Measurements from ENCODE around the gene EME2. TPM values are rescaled to one million over a fixed set of nuclear protein-coding genes. Genes with fewer than 3 reads are reported as not detected.

Gene EME2
- total RNA-seq, 1 experiment from 2014 or later, result 63.6 TPM

- peaks cover 4 to 13% (median 6%) of the 10 kb centered on the region in 3 experiments for H3K36me3 Mint-ChIP-seq (ENCODE audit: insufficient read depth in 1 of 3, low read depth in 3 of 3)
These were observed 18.1 kb downstream of the EME2 start for GRCh38 chr16:1790611-1791255.

More at GRCh38 chr16:1790611-1791255, 18.1 kb downstream of the EME2 start:
- H3K79me1 ChIP-seq (ENCODE audit: insufficient read depth, low read depth, low read length, poor library complexity, severe bottlenecking), result no peaks in the 10 kb centered on the region
- H3K4me1 Mint-ChIP-seq, result no peaks in the 10 kb centered on the region
- H3K4me1 ChIP-seq (ENCODE audit: insufficient read depth, low read length), result no peaks in the 10 kb centered on the region
- H3K9ac ChIP-seq (ENCODE audit: extremely low read depth, insufficient read length, low read length), result no peak overlapping the region
- H3K27ac ChIP-seq (ENCODE audit: insufficient read length, low read depth, low read length), result no peak overlapping the region
- peaks cover 2% of the 10 kb centered on the region; the same call in 1 of the 2 replicates for H3K79me2 ChIP-seq (ENCODE audit: insufficient read depth, low read length)
- no peaks in the 10 kb centered on the region for H3K23me2 ChIP-seq (ENCODE audit: insufficient read length, low read depth, low read length, poor library complexity, severe bottlenecking)
- no peaks in the 10 kb centered on the region for H4K20me1 ChIP-seq (ENCODE audit: control insufficient read depth, insufficient read depth, insufficient read length)
- no peak overlapping the region for H2AFZ ChIP-seq (ENCODE audit: low read length)
- no peak overlapping the region for H3K23ac ChIP-seq (ENCODE audit: insufficient read length, low read depth, low read length)
- no peak overlapping the region for H3K56ac ChIP-seq (ENCODE audit: insufficient read length, low read depth, low read length)
- H3K4me3 Mint-ChIP-seq, result no peak overlapping the region
- no peak overlapping the region for H4K91ac ChIP-seq (ENCODE audit: insufficient read length, low read depth, low read length)
- H3K9me3 ChIP-seq (ENCODE audit: control insufficient read depth, low read depth, low read length), result no peaks in the 10 kb centered on the region
- no peak overlapping the region for H3K27ac Mint-ChIP-seq
- H4K5ac ChIP-seq (ENCODE audit: insufficient read length, low read depth, low read length), result no peak overlapping the region
- H3T11ph ChIP-seq (ENCODE audit: low read length), result no peak overlapping the region
- no peak overlapping the region for H3K18ac ChIP-seq (ENCODE audit: insufficient read length, low read depth, low read length)
- no peak overlapping the region for H2BK20ac ChIP-seq (ENCODE audit: low read depth, low read length, poor library complexity, severe bottlenecking)
- no peak for TF ChIP-seq CTCF (conservative IDR thresholded peaks at IDR 0.05)
- WGBS (ENCODE audit: extremely low coverage, insufficient read length, low lambda C conversion rate), result no CpG with 5 or more reads among the region's 44 CpGs
- H4K8ac ChIP-seq (replicated peaks; ENCODE audit: insufficient read length, low read depth, low read length), result no peak overlapping the region
- H2BK120ac ChIP-seq (ENCODE audit: low read depth, low read length, poor library complexity, severe bottlenecking), result no peak overlapping the region
- no peaks in the 10 kb centered on the region for H3K27me3 Mint-ChIP-seq (ENCODE audit: low read depth)
- no peak overlapping the region for H3K4me2 ChIP-seq (ENCODE audit: insufficient read depth, insufficient read length, low read length)
- no peaks in the 10 kb centered on the region for H3K9me3 Mint-ChIP-seq
- no peak for DNase-seq
- no peak overlapping the region for H2BK15ac ChIP-seq (ENCODE audit: low read depth, low read length)
- H2AK5ac ChIP-seq (ENCODE audit: insufficient read length, low read length), result no peak overlapping the region
- H3K27me3 ChIP-seq (ENCODE audit: insufficient read depth, low read length), result no peaks in the 10 kb centered on the region
- H2BK12ac ChIP-seq (ENCODE audit: insufficient read length, low read depth, low read length), result no peak overlapping the region
- no peak overlapping the region for H3K4ac ChIP-seq (ENCODE audit: low read depth, low read length)
- H3K14ac ChIP-seq (ENCODE audit: insufficient read depth, low read length), result no peak overlapping the region
- H2BK5ac ChIP-seq (ENCODE audit: insufficient read length, low read length), result no peak overlapping the region

All from H9 (cell line).